HAP-1 (cell line): ENCODE measurements around the gene KLF15.

Experiments
- DNase-seq, 2 experiments: peaks; one replicate each; pipeline ENCODE4 v3.0.0-alpha.2; 2016 to 2020; ENCODE audit warnings: low spot score in 2 of 2
- H3K27me3 ChIP-seq: fragments of 250-450 bp; sonication (Bioruptor Pico); 2 replicates; pipeline ENCODE4 v1.5.1; 2020; ENCODE audit warnings: low read depth, mild to moderate bottlenecking, moderate library complexity
- H3K36me3 ChIP-seq: fragments of 250-450 bp; sonication (Bioruptor Pico); replicated peaks from 2 replicates; pipeline ENCODE4 v1.5.1; 2020; ENCODE audit warnings: mild to moderate bottlenecking
- H3K4me1 ChIP-seq: fragments of 250-450 bp; sonication (Bioruptor Pico); 2 replicates; pipeline ENCODE4 v1.5.1; 2020; ENCODE audit warnings: mild to moderate bottlenecking
- H3K4me3 ChIP-seq: fragments of 250-450 bp; sonication (Bioruptor Pico); 2 replicates; pipeline ENCODE4 v1.5.1; 2020; ENCODE audit warnings: mild to moderate bottlenecking, moderate library complexity
- H3K9me3 ChIP-seq: fragments of 250-450 bp; sonication (Bioruptor Pico); 2 replicates; pipeline ENCODE4 v1.5.1; 2020; ENCODE audit warnings: mild to moderate bottlenecking, moderate library complexity
- in situ Hi-C: fragments of 300-500 bp; cut with MboI; formaldehyde crosslinking; loops from 3 replicates; pipeline ENCODE4 v1.14.3; 2020; ENCODE audit warnings: low sequenced_read_pairs, inconsistent platforms, mixed read lengths

The KLF15 gene

DNA sequence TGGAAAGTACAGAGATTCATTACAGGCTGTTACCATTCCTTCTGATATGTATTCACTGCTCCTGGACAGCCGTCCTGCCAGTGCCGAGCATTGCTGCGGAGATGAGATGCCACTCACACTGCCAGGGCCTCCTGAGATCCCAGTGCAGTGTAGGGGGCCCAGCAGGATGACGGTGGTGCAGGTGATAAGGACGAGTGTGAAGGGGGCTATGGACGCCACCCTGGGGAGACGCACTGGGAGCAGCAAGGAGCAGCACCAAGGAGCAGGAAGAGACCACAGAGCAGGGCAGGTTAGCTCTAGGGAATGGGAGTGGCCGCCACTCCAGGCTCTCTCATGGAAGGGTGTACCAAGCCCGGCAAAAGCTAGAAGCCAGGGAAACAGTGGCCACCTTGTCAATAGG, 4.0 kb upstream of the KLF15 start:
- in situ Hi-C loops, result no loop called here
- DNase-seq, result no peak
- H3K36me3 ChIP-seq, result no peaks in the 10 kb centered on the region
- no peaks in the 10 kb centered on the region for H3K27me3 ChIP-seq
- no peak overlapping the region for H3K4me3 ChIP-seq
- peaks cover 6% of the 10 kb centered on the region for H3K4me1 ChIP-seq
- H3K9me3 ChIP-seq, result no peaks in the 10 kb centered on the region

DNA sequence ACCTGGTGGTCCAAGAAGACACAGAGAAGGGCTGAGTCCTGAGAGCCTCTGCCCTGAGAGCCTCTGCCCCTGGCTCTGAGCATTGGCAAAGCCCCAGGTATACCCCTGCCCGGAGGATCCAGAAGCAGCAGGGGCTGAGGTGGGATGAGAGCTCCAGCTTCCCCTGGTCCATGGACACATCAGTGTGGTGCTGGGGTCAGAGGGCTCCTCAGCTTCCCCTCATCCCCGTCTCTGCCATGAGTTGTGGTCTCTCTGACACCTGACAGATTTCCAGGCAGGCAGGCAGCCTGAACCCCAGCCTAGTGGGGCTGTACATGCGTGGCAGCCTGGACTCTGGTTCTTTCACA, 3.5 kb upstream of the KLF15 start:
- in situ Hi-C loops, result no loop called here
- DNase-seq, result no peak
- no peaks in the 10 kb centered on the region for H3K27me3 ChIP-seq
- H3K36me3 ChIP-seq, result no peaks in the 10 kb centered on the region; the same call in 1 of the 2 replicates
- no peak overlapping the region for H3K4me3 ChIP-seq
- no peaks in the 10 kb centered on the region for H3K9me3 ChIP-seq
- peaks cover 7% of the 10 kb centered on the region for H3K4me1 ChIP-seq

- Histone ChIP-seq H3K9me3 (no peaks in the 10 kb centered on the region), H3K4me1 (peaks cover 11% of the 10 kb centered on the region), H3K27me3 (no peaks in the 10 kb centered on the region), H3K36me3 (peaks cover 3% of the 10 kb centered on the region; the same call in 1 of the 2 replicates), H3K4me3 (no peak overlapping the region)
- no peak for DNase-seq
- in situ Hi-C loops, result no loop called here
Measured at GRCh38 chr3:126360046-126360713, 3.0 kb upstream of the KLF15 start.

- Histone ChIP-seq H3K4me3 (no peak overlapping the region), H3K4me1 (peaks cover 11% of the 10 kb centered on the region), H3K36me3 (peaks cover 3% of the 10 kb centered on the region; the same call in 1 of the 2 replicates), H3K9me3 (no peaks in the 10 kb centered on the region), H3K27me3 (no peaks in the 10 kb centered on the region)
- DNase-seq, result no peak
- in situ Hi-C loops, result no loop called here
Measured at GRCh38 chr3:126358816-126359181, 1.6 kb upstream of the KLF15 start.

- H3K27me3 ChIP-seq, result no peaks in the 10 kb centered on the region
- H3K36me3 ChIP-seq, result peaks cover 3% of the 10 kb centered on the region; the same call in 1 of the 2 replicates
- H3K4me1 ChIP-seq, result peaks cover 11% of the 10 kb centered on the region
- no peak for DNase-seq
- H3K4me3 ChIP-seq, result peak overlapping the region; percentile 47
- in situ Hi-C loops, result no loop called here
- H3K9me3 ChIP-seq, result no peaks in the 10 kb centered on the region
Measured at GRCh38 chr3:126358038-126358815, 1.0 kb upstream of the KLF15 start.

GRCh38 chr3:126356373-126357264, 589 bp downstream of the KLF15 start:
- Histone ChIP-seq H3K9me3 (no peaks in the 10 kb centered on the region), H3K27me3 (no peaks in the 10 kb centered on the region), H3K4me1 (peaks cover 11% of the 10 kb centered on the region), H3K4me3 (peak overlapping the region; percentile 55), H3K36me3 (peaks cover 12% of the 10 kb centered on the region)
- DNase-seq, result peak; percentile 10 to 54
- in situ Hi-C loops, result no loop called here

- H3K36me3 ChIP-seq, result peaks cover 18% of the 10 kb centered on the region
- peak overlapping the region; percentile 55 for H3K4me3 ChIP-seq
- in situ Hi-C loops, result no loop called here
- no peaks in the 10 kb centered on the region for H3K27me3 ChIP-seq
- peaks cover 11% of the 10 kb centered on the region for H3K4me1 ChIP-seq
- no peaks in the 10 kb centered on the region for H3K9me3 ChIP-seq
- peak; percentile 73 to 91 for DNase-seq
Measured at GRCh38 chr3:126355777-126356372, 1.3 kb downstream of the KLF15 start.

DNA sequence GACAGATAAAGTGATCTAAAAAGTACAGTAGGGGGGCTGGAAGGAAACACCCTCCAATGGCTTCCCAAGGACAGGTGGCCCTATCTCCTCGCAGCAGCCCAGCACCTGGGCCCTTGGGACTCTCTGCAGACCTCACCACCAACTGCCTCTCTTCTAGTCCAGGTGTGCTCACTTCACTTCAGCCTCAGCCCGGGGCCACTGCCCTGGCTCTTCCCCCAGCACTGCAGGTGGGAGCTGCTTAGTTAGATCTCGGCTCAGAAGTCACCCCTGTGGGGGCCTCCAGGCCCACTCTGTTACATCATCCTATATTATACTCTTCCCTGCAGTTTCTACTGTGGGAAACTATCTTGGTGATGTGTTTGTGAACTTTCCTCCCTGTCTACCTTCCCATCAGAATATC, 2.0 kb downstream of the KLF15 start:
- no peak for DNase-seq
- H3K36me3 ChIP-seq, result peaks cover 21% of the 10 kb centered on the region
- H3K9me3 ChIP-seq, result no peaks in the 10 kb centered on the region
- H3K27me3 ChIP-seq, result no peaks in the 10 kb centered on the region
- H3K4me1 ChIP-seq, result peaks cover 11% of the 10 kb centered on the region
- H3K4me3 ChIP-seq, result peak overlapping the region; percentile 55
- in situ Hi-C loops, result no loop called here

DNA sequence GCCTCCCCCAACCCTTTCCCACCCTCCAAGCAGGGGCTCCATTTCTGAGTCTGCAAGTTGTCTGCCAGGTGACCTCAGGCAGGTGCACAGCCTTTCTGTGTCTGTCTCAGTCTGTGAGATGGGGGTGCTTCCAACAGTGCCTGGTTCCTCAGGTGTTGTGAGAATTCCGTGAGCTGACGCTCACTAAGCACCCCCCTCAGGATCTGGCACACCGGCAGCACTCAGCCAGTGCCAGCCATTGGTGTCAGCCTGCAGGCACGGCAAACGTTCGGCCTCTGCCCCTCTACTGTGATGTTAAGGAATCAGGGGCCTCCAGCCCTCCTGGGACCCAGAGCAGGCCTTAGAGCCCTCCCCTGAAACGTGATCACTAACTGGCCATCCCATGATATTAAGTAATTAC, 2.4 kb downstream of the KLF15 start:
- Histone ChIP-seq H3K36me3 (peaks cover 21% of the 10 kb centered on the region), H3K9me3 (no peaks in the 10 kb centered on the region), H3K4me3 (no peak overlapping the region; the same call in 1 of the 2 replicates), H3K27me3 (no peaks in the 10 kb centered on the region), H3K4me1 (peaks cover 11% of the 10 kb centered on the region)
- no peak for DNase-seq
- in situ Hi-C loops, result no loop called here

GRCh38 chr3:126353694-126354321, 3.4 kb downstream of the KLF15 start:
- Histone ChIP-seq H3K4me1 (peaks cover 11% of the 10 kb centered on the region), H3K27me3 (no peaks in the 10 kb centered on the region), H3K36me3 (peaks cover 21% of the 10 kb centered on the region), H3K4me3 (no peak overlapping the region), H3K9me3 (no peaks in the 10 kb centered on the region)
- in situ Hi-C loops, result no loop called here
- DNase-seq, result no peak

DNA sequence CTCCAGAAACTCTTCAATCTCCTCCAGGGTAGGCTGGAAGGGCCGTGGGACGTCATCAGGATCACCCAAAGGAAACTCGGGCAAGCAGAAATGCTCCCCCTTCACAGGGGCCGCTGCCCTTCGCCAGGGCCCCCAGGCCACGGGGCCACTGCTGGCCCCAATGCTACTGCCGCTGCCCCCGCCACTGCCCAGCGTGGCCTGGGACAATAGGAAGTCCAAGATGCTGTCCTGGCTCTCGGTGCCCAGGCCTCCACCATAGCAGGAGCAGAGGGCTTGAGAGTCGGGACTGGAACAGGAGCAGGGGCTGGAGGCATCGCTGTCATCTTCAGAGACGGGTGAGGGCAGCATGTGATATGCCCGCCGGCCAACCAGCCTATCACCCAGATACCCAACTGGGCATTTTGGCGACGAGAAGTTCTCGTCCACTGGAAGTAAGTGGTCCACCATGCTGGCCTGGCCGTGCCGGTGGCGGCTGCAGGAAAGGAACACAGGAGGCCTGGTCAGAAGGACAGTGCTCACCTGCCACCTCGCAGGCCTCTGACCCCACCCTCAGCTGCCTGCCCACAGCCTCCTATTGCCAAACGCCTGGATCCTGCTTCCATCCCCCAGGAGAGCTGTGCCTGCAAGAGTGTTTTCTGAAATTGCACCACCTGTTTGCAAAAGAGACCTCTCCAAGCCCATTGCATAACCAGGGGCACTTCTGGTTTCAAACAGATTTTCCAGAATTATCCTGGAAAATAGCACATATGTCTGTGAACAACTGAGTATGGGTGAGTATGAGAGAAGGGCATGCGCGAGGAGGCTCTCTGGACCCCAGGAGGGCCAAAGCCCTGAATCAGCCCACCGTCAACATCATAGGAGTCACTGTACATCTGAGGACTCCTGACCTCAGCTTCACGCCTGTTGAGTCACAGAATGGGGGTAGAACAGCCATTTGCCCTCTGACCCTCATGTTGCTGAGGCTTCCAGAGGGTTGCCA, 4.4 kb downstream of the KLF15 start:
- peak in 1 of 2 experiments; percentile 6 for DNase-seq
- peaks cover 8% of the 10 kb centered on the region for H3K4me1 ChIP-seq
- in situ Hi-C loops, result no loop called here
- H3K36me3 ChIP-seq, result peaks cover 21% of the 10 kb centered on the region
- no peaks in the 10 kb centered on the region for H3K9me3 ChIP-seq
- no peak overlapping the region for H3K4me3 ChIP-seq
- no peaks in the 10 kb centered on the region for H3K27me3 ChIP-seq

- Histone ChIP-seq H3K9me3 (no peaks in the 10 kb centered on the region), H3K27me3 (no peaks in the 10 kb centered on the region), H3K4me1 (peaks cover 6% of the 10 kb centered on the region), H3K36me3 (peaks cover 21% of the 10 kb centered on the region), H3K4me3 (no peak overlapping the region)
- in situ Hi-C loops, result no loop called here
- peak in 1 of 2 experiments; percentile 8 for DNase-seq
Measured at GRCh38 chr3:126351771-126352475, 5.3 kb downstream of the KLF15 start.
